ENCODE data around the gene FGFR1OP2. TPM values are rescaled to one million over a fixed set of nuclear protein-coding genes. Genes with fewer than 3 reads are reported as not detected.

The FGFR1OP2 gene
- total RNA-seq, 1 donor from 2014 or later, result 37.6 TPM

DNA sequence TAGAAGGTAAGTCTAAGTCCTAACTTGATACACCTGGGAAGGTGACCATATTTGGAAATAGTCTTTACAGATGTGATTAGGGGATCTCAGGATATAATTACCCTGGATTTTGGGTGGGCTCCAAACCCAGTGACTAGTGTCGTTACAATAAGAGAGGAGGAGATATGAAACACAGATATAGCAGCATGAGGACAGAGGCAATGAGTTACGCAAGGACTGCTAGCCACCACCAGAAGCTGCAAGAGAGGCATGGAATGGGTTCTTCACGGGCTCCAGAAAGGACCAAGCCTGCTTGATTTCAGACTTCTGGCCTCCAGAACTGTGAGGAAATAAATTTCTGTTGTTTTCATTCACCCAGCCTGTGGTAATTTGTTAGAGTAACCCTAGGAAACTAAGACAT lies 28.6 kb downstream of the FGFR1OP2 start:
- H3K4me3 Mint-ChIP-seq (ENCODE audit: unreplicated experiment), result no peak overlapping the region
- H3K27ac Mint-ChIP-seq (ENCODE audit: unreplicated experiment), result no peak overlapping the region
- TF ChIP-seq, protein P1, sequence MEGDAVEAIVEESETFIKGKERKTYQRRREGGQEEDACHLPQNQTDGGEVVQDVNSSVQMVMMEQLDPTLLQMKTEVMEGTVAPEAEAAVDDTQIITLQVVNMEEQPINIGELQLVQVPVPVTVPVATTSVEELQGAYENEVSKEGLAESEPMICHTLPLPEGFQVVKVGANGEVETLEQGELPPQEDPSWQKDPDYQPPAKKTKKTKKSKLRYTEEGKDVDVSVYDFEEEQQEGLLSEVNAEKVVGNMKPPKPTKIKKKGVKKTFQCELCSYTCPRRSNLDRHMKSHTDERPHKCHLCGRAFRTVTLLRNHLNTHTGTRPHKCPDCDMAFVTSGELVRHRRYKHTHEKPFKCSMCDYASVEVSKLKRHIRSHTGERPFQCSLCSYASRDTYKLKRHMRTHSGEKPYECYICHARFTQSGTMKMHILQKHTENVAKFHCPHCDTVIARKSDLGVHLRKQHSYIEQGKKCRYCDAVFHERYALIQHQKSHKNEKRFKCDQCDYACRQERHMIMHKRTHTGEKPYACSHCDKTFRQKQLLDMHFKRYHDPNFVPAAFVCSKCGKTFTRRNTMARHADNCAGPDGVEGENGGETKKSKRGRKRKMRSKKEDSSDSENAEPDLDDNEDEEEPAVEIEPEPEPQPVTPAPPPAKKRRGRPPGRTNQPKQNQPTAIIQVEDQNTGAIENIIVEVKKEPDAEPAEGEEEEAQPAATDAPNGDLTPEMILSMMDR (IDR thresholded peaks at IDR 0.05), result no peak
- no peaks in the 10 kb centered on the region for H3K4me1 Mint-ChIP-seq (ENCODE audit: low read depth)
- no peak for DNase-seq (ENCODE audit: low spot score)
- H3K36me3 Mint-ChIP-seq (ENCODE audit: low read depth), result peaks cover 25% of the 10 kb centered on the region
- H3K9me3 Mint-ChIP-seq (ENCODE audit: low read depth), result no peaks in the 10 kb centered on the region
- H3K27me3 Mint-ChIP-seq (ENCODE audit: low read depth), result no peaks in the 10 kb centered on the region

DNA sequence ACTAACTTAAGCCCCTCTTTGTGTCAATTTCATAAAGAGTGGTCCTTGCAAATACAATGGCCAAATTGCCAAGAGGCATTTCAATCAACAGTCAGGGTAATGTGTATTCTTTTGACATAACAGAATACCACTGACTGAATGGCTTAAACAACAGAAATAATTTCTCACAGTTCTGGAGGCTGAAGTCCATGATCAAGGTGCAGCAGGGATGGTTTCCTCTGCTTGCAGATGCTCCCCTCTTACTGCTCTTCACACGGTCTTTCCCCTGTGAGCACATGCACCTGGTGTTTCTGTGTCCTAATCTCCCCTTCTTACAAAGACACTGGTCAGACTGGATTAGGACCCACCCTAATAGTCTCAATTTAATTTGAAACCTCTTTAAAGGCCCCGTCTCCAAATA lies 31.9 kb downstream of the FGFR1OP2 start:
- no peaks in the 10 kb centered on the region for H3K27me3 Mint-ChIP-seq (ENCODE audit: low read depth)
- no peak for DNase-seq (ENCODE audit: low spot score)
- H3K4me3 Mint-ChIP-seq (ENCODE audit: unreplicated experiment), result no peak overlapping the region
- no peak overlapping the region for H3K27ac Mint-ChIP-seq (ENCODE audit: unreplicated experiment)
- TF ChIP-seq, protein P1 (IDR thresholded peaks at IDR 0.05), result no peak
- no peaks in the 10 kb centered on the region for H3K4me1 Mint-ChIP-seq (ENCODE audit: low read depth)
- peaks cover 25% of the 10 kb centered on the region for H3K36me3 Mint-ChIP-seq (ENCODE audit: low read depth)
- H3K9me3 Mint-ChIP-seq (ENCODE audit: low read depth), result no peaks in the 10 kb centered on the region

DNA sequence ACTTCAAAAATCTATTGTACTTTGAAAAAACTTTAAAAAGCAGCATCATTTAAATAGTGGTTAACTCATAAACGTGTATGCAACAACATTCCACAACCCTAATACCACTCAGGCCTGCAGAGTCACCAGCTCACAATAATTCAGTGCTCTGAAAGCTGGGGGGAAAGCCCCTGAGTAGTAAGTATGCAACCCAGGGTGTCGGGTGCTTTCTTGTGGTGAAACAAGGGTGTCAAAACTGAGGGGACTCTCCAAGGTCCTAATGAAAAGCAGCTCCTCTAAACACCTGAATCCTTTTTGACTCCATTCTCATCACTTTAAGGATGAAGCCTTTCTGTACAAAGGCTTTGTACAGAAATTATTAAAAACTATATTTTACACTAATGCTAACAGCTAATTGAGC lies 33.7 kb downstream of the FGFR1OP2 start:
- peaks cover 29% of the 10 kb centered on the region for H3K36me3 Mint-ChIP-seq (ENCODE audit: low read depth)
- no peak for DNase-seq (ENCODE audit: low spot score)
- H3K9me3 Mint-ChIP-seq (ENCODE audit: low read depth), result no peaks in the 10 kb centered on the region
- no peak overlapping the region for H3K27ac Mint-ChIP-seq (ENCODE audit: unreplicated experiment)
- TF ChIP-seq, protein P1 (IDR thresholded peaks at IDR 0.05), result no peak
- H3K4me3 Mint-ChIP-seq (ENCODE audit: unreplicated experiment), result no peak overlapping the region
- no peaks in the 10 kb centered on the region for H3K27me3 Mint-ChIP-seq (ENCODE audit: low read depth)
- no peaks in the 10 kb centered on the region for H3K4me1 Mint-ChIP-seq (ENCODE audit: low read depth)

DNA sequence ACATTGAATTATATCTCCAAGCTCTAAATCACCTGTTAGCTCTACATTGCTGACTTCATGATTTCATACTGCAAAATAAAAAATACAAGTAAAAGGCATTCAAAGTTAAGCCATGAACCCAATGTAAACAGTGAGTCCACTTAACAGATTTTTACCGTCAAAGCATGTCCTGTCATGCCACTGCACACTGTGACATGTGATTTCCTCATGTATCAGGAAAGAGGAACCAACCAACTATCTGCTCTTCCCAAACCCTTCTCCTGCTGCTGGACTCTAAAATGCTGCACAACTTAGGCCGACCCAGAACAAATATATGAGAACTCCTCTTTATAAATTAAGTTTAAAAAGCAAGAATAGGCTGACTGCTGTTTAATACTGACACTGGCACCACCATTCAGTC lies 38.4 kb downstream of the FGFR1OP2 start:
- Mint-ChIP-seq H3K36me3 (ENCODE audit: low read depth) (peaks cover 20% of the 10 kb centered on the region), H3K9me3 (ENCODE audit: low read depth) (no peaks in the 10 kb centered on the region), H3K4me3 (ENCODE audit: unreplicated experiment) (no peak overlapping the region), H3K27me3 (ENCODE audit: low read depth) (no peaks in the 10 kb centered on the region), H3K4me1 (ENCODE audit: low read depth) (no peaks in the 10 kb centered on the region), H3K27ac (ENCODE audit: unreplicated experiment) (no peak overlapping the region)
- DNase-seq (ENCODE audit: low spot score), result no peak
- TF ChIP-seq, protein P1 (IDR thresholded peaks at IDR 0.05), result no peak

DNA sequence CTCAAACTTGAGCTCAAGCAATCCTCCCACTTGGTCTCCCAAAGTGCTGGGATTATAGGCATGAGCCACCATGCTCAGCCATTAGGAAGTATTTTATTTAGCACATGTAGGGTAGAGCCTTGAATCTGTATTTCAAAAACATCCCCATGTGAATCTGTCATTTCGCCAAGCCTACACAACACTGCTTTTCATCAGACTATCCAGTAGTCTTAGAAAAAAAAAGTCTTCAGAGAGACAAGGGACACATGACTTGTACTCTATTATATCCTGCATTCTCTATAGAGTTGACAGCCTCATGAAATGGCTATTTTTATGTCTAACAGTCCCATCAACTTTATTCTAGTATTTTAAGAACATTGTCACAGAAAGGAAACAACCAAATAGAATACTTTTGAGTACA lies 40.5 kb downstream of the FGFR1OP2 start:
- TF ChIP-seq, protein P1 (IDR thresholded peaks at IDR 0.05), result no peak
- H3K4me1 Mint-ChIP-seq (ENCODE audit: low read depth), result no peaks in the 10 kb centered on the region
- peaks cover 25% of the 10 kb centered on the region for H3K36me3 Mint-ChIP-seq (ENCODE audit: low read depth)
- no peaks in the 10 kb centered on the region for H3K9me3 Mint-ChIP-seq (ENCODE audit: low read depth)
- DNase-seq (ENCODE audit: low spot score), result no peak
- H3K4me3 Mint-ChIP-seq (ENCODE audit: unreplicated experiment), result no peak overlapping the region
- no peak overlapping the region for H3K27ac Mint-ChIP-seq (ENCODE audit: unreplicated experiment)
- H3K27me3 Mint-ChIP-seq (ENCODE audit: low read depth), result no peaks in the 10 kb centered on the region

Data from chondrocyte (in vitro differentiated cells).